ENCODE results near the gene MID1IP1. TPM values are rescaled to one million over a fixed set of nuclear protein-coding genes. Genes with fewer than 3 reads are reported as not detected.
A peak's percentile ranks its signal among the peaks of the same experiment; 100 is the strongest.

The MID1IP1 gene
- 44.2 TPM for polyA plus RNA-seq (2013, experiment 1 of 4)
- 40.9 TPM for polyA plus RNA-seq (2013, experiment 2 of 4)
- 34.1 TPM for polyA plus RNA-seq (2013, experiment 3 of 4)
- polyA plus RNA-seq (2013, experiment 4 of 4): 38.4 TPM

- 7 to 9% methylated on average over 31 to 32 of the region's 32 CpGs for WGBS, 2 experiments
- Histone ChIP-seq H3K36me3 (ENCODE audit: control insufficient read depth, insufficient read depth, low read length) (no peaks in the 10 kb centered on the region), H3K27me3 (ENCODE audit: control insufficient read depth, insufficient read depth, low read length, poor library complexity, severe bottlenecking) (no peaks in the 10 kb centered on the region), H3K27ac (ENCODE audit: insufficient read depth, low read depth, low read length, poor library complexity, severe bottlenecking) (peak within 1 kb of the TSS; percentile 47), H3K4me3 (ENCODE audit: insufficient read depth, low read depth, low read length) (peak within 1 kb of the TSS; percentile 70), H3K9me3 (ENCODE audit: control insufficient read depth, low read length) (no peaks in the 10 kb centered on the region), H3K4me1 (ENCODE audit: control insufficient read depth, insufficient read depth, low read length) (no peaks in the 10 kb centered on the region)
Observed at GRCh38 chrX:38800981-38801845, at the start of gene MID1IP1. MID1IP1 (plus strand) TSS chrX:38801459; CDS start chrX:38804947, 3,488 bp downstream.

- no peak overlapping the region for H3K4me3 ChIP-seq (ENCODE audit: insufficient read depth, low read depth, low read length)
- no peaks in the 10 kb centered on the region for H3K36me3 ChIP-seq (ENCODE audit: control insufficient read depth, insufficient read depth, low read length)
- no peaks in the 10 kb centered on the region for H3K27me3 ChIP-seq (ENCODE audit: control insufficient read depth, insufficient read depth, low read length, poor library complexity, severe bottlenecking)
- no peak overlapping the region for H3K27ac ChIP-seq (ENCODE audit: insufficient read depth, low read depth, low read length, poor library complexity, severe bottlenecking)
- no peaks in the 10 kb centered on the region for H3K4me1 ChIP-seq (ENCODE audit: control insufficient read depth, insufficient read depth, low read length)
- H3K9me3 ChIP-seq (ENCODE audit: control insufficient read depth, low read length): no peaks in the 10 kb centered on the region
- WGBS, 2 experiments: 51 to 66% methylated on average over 5 to 6 of the region's 6 CpGs
Observed at GRCh38 chrX:38754102-38754790, 47.0 kb upstream of the MID1IP1 start.

GRCh38 chrX:38754818-38755718, 46.2 kb upstream of the MID1IP1 start:
- Histone ChIP-seq H3K36me3 (ENCODE audit: control insufficient read depth, insufficient read depth, low read length) (no peaks in the 10 kb centered on the region), H3K9me3 (ENCODE audit: control insufficient read depth, low read length) (no peaks in the 10 kb centered on the region), H3K4me1 (ENCODE audit: control insufficient read depth, insufficient read depth, low read length) (no peaks in the 10 kb centered on the region), H3K4me3 (ENCODE audit: insufficient read depth, low read depth, low read length) (no peak overlapping the region), H3K27me3 (ENCODE audit: control insufficient read depth, insufficient read depth, low read length, poor library complexity, severe bottlenecking) (no peaks in the 10 kb centered on the region), H3K27ac (ENCODE audit: insufficient read depth, low read depth, low read length, poor library complexity, severe bottlenecking) (no peak overlapping the region)
- WGBS, 2 experiments: 64 to 69% methylated on average over 7 of the region's 7 CpGs

- no peaks in the 10 kb centered on the region for H3K27me3 ChIP-seq (ENCODE audit: control insufficient read depth, insufficient read depth, low read length, poor library complexity, severe bottlenecking)
- H3K9me3 ChIP-seq (ENCODE audit: control insufficient read depth, low read length): no peaks in the 10 kb centered on the region
- no peaks in the 10 kb centered on the region for H3K36me3 ChIP-seq (ENCODE audit: control insufficient read depth, insufficient read depth, low read length)
- no peaks in the 10 kb centered on the region for H3K4me1 ChIP-seq (ENCODE audit: control insufficient read depth, insufficient read depth, low read length)
- H3K4me3 ChIP-seq (ENCODE audit: insufficient read depth, low read depth, low read length): no peak overlapping the region
- 90 to 94% methylated on average over 1 of the region's 1 CpG for WGBS, 2 experiments
- no peak overlapping the region for H3K27ac ChIP-seq (ENCODE audit: insufficient read depth, low read depth, low read length, poor library complexity, severe bottlenecking)
Observed at GRCh38 chrX:38760883-38761282, 40.4 kb upstream of the MID1IP1 start.

GRCh38 chrX:38768079-38768478, 33.2 kb upstream of the MID1IP1 start:
- Histone ChIP-seq H3K27me3 (ENCODE audit: control insufficient read depth, insufficient read depth, low read length, poor library complexity, severe bottlenecking) (no peaks in the 10 kb centered on the region), H3K9me3 (ENCODE audit: control insufficient read depth, low read length) (no peaks in the 10 kb centered on the region), H3K4me1 (ENCODE audit: control insufficient read depth, insufficient read depth, low read length) (no peaks in the 10 kb centered on the region), H3K27ac (ENCODE audit: insufficient read depth, low read depth, low read length, poor library complexity, severe bottlenecking) (no peak overlapping the region), H3K36me3 (ENCODE audit: control insufficient read depth, insufficient read depth, low read length) (no peaks in the 10 kb centered on the region), H3K4me3 (ENCODE audit: insufficient read depth, low read depth, low read length) (no peak overlapping the region)
- WGBS, 2 experiments: 89 to 90% methylated on average over 1 to 2 of the region's 2 CpGs

- Histone ChIP-seq H3K27ac (ENCODE audit: insufficient read depth, low read depth, low read length, poor library complexity, severe bottlenecking) (no peak overlapping the region), H3K27me3 (ENCODE audit: control insufficient read depth, insufficient read depth, low read length, poor library complexity, severe bottlenecking) (no peaks in the 10 kb centered on the region), H3K4me1 (ENCODE audit: control insufficient read depth, insufficient read depth, low read length) (no peaks in the 10 kb centered on the region), H3K4me3 (ENCODE audit: insufficient read depth, low read depth, low read length) (no peak overlapping the region), H3K9me3 (ENCODE audit: control insufficient read depth, low read length) (no peaks in the 10 kb centered on the region), H3K36me3 (ENCODE audit: control insufficient read depth, insufficient read depth, low read length) (no peaks in the 10 kb centered on the region)
- WGBS, 2 experiments: 88 to 92% methylated on average over 10 of the region's 10 CpGs
Observed at GRCh38 chrX:38770152-38770551, 31.1 kb upstream of the MID1IP1 start.

- no peaks in the 10 kb centered on the region for H3K9me3 ChIP-seq (ENCODE audit: control insufficient read depth, low read length)
- H3K4me1 ChIP-seq (ENCODE audit: control insufficient read depth, insufficient read depth, low read length): no peaks in the 10 kb centered on the region
- no peaks in the 10 kb centered on the region for H3K36me3 ChIP-seq (ENCODE audit: control insufficient read depth, insufficient read depth, low read length)
- WGBS, 2 experiments: 93 to 94% methylated on average over 2 of the region's 4 CpGs
- no peaks in the 10 kb centered on the region for H3K27me3 ChIP-seq (ENCODE audit: control insufficient read depth, insufficient read depth, low read length, poor library complexity, severe bottlenecking)
- no peak overlapping the region for H3K27ac ChIP-seq (ENCODE audit: insufficient read depth, low read depth, low read length, poor library complexity, severe bottlenecking)
- no peak overlapping the region for H3K4me3 ChIP-seq (ENCODE audit: insufficient read depth, low read depth, low read length)
Observed at GRCh38 chrX:38774249-38774648, 27.0 kb upstream of the MID1IP1 start.

GRCh38 chrX:38796946-38797345, 4.3 kb upstream of the MID1IP1 start:
- H3K27me3 ChIP-seq (ENCODE audit: control insufficient read depth, insufficient read depth, low read length, poor library complexity, severe bottlenecking): no peaks in the 10 kb centered on the region
- H3K4me1 ChIP-seq (ENCODE audit: control insufficient read depth, insufficient read depth, low read length): no peaks in the 10 kb centered on the region
- H3K36me3 ChIP-seq (ENCODE audit: control insufficient read depth, insufficient read depth, low read length): no peaks in the 10 kb centered on the region
- no peak overlapping the region for H3K4me3 ChIP-seq (ENCODE audit: insufficient read depth, low read depth, low read length)
- no peak overlapping the region for H3K27ac ChIP-seq (ENCODE audit: insufficient read depth, low read depth, low read length, poor library complexity, severe bottlenecking)
- H3K9me3 ChIP-seq (ENCODE audit: control insufficient read depth, low read length): no peaks in the 10 kb centered on the region

GRCh38 chrX:38798956-38799355, 2.3 kb upstream of the MID1IP1 start:
- no peaks in the 10 kb centered on the region for H3K27me3 ChIP-seq (ENCODE audit: control insufficient read depth, insufficient read depth, low read length, poor library complexity, severe bottlenecking)
- no peaks in the 10 kb centered on the region for H3K4me1 ChIP-seq (ENCODE audit: control insufficient read depth, insufficient read depth, low read length)
- H3K27ac ChIP-seq (ENCODE audit: insufficient read depth, low read depth, low read length, poor library complexity, severe bottlenecking): no peak overlapping the region
- no peaks in the 10 kb centered on the region for H3K36me3 ChIP-seq (ENCODE audit: control insufficient read depth, insufficient read depth, low read length)
- WGBS, 2 experiments: 80 to 85% methylated on average over 1 of the region's 1 CpG
- no peak overlapping the region for H3K4me3 ChIP-seq (ENCODE audit: insufficient read depth, low read depth, low read length)
- H3K9me3 ChIP-seq (ENCODE audit: control insufficient read depth, low read length): no peaks in the 10 kb centered on the region
